ENCODE data around the gene TACC2.

DNA sequence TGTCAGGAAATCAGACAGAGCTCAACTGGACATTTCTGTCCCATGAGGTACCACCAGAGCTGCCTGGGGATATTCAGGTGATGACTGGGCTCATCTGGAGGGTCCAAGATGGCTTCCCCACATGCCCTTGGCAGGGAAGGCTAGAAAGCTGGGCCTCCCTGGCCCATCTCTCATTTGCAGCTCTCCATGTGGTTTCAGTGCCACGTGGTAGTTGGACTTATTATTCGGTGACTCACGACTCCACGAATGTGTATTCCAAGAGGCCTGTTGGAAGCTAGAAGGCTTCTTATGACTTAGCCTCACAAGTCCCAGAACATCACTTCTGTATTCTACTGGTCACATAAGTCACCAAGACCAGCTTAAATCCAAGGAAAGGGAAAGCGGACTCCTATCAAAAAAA, 36.7 kb upstream of the TACC2 start:
- TF ChIP-seq, protein P1, sequence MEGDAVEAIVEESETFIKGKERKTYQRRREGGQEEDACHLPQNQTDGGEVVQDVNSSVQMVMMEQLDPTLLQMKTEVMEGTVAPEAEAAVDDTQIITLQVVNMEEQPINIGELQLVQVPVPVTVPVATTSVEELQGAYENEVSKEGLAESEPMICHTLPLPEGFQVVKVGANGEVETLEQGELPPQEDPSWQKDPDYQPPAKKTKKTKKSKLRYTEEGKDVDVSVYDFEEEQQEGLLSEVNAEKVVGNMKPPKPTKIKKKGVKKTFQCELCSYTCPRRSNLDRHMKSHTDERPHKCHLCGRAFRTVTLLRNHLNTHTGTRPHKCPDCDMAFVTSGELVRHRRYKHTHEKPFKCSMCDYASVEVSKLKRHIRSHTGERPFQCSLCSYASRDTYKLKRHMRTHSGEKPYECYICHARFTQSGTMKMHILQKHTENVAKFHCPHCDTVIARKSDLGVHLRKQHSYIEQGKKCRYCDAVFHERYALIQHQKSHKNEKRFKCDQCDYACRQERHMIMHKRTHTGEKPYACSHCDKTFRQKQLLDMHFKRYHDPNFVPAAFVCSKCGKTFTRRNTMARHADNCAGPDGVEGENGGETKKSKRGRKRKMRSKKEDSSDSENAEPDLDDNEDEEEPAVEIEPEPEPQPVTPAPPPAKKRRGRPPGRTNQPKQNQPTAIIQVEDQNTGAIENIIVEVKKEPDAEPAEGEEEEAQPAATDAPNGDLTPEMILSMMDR (IDR thresholded peaks at IDR 0.05) = no peak
- no peak for TF ChIP-seq EZH2 (IDR thresholded peaks at IDR 0.05)
